ENCODE results near the gene ARFGAP3.
"Not testable (repeated sequence)": the region's sequence is repeated elsewhere in the genome, so short reads cannot be mapped to it uniquely, and the experiment has no call there.

The ARFGAP3 gene

DNA sequence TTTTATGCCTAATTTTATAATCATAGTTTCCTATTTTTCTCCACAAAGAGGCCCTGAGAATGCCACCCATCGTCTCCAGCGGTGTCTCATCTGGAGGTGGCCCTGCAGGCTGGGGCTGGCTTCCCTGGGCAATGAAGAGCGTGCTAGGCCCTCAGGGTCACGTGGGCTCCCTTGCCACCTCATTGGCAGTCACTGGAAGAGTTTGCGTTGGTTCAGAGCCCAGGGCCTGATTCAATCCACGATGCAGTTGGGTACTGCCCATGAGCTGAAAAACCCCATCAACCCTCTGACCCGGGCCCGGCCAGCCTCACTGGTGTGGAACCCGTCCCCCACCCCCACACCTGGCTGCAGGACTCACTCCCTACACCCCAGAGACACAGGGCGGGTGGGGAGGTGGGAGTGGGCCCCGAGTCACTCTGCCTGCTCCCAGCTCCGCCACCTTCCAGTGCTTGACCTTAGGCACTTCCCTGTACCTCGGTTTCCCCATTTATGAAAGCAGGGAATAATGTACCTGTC, 93.0 kb downstream of the ARFGAP3 start:
- no peak for DNase-seq

- no peak for DNase-seq
Observed at GRCh38 chr22:42760806-42761565, 96.1 kb downstream of the ARFGAP3 start.

DNA sequence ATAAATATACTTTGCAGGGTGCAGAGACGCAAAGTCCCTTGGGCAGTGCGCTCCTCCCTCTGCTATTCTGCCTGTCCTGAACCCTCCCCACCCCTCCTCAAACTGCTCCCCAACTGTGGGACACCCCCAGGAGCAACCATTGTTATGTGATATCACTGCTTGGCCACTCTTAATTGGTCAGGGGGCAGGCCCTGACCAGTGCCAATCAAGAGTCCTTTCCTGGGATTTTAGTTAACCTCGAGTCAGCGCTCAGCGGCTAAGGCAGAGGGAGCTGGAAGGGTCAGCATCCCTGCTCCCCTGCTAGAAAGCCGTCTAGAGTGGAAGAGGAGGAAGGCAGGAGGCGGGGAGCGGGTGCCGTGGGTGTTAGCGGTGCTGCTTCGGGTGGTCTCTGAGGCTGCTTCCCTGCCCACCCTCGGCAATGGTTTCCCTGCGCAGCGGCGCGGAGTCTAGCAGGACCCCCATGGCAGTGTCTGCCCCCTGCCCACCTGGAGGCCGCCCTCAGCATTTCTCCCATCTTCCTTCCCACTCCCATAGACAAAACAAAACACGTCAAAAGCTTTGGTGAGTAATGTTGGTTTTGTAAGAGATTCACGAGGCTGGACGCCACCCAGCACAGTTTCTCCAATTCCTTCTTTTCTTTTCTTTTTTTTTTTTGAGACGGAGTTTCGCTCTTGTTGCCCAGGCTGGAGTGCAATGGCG, 98.0 kb downstream of the ARFGAP3 start:
- no peak for DNase-seq

- DNase-seq, result not testable (repeated sequence)
Observed at GRCh38 chr22:42755553-42755952, 101.5 kb downstream of the ARFGAP3 start.

GRCh38 chr22:42755121-42755520, 102.0 kb downstream of the ARFGAP3 start:
- DNase-seq, result not testable (repeated sequence)

- DNase-seq, result no peak
Observed at GRCh38 chr22:42754658-42755057, 102.4 kb downstream of the ARFGAP3 start.

DNA sequence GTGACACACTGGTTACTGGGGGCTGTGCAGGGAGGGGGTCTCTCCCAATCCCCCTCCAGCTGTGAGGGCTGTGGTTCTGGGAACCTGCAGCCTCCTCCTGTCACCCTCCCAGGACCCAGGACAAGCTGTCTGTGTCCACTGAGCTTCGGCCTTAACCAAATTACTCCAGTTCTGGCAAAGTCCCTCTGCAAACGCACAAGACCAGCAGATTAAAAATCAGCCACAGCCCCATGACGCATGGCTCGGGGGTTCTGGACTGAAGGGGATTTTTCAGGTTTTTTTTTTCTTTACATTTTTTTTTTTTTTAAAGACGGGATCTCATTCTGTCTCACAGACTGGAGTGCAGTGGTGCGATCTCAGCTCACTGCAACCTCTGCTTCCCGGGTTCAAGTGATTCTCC, 104.2 kb downstream of the ARFGAP3 start:
- no peak for DNase-seq

DNA sequence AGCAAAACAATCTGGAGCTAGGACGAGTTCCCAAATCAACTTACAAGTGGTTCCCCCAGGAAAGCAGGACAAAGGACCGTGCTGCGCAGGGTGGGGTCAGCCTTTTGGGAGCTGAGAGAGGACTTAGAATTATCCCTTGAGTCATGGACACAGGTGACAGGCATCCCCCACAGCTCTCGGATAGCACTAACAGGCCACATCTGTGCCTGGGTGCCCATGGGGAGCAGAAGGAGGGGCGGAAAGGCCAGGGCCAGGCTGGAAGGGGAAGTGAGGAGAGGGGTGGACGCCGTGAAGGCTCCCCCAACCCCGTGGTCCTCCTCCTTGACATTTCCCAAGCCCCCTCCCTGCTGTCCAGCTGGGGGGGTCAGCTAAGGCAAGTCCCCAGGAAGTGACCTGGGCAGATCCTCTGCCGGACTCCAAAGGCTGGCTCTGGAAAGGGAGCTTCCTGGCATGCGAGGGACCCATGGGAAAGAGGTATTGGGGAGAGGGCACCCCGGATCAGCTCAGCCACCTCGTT, 104.8 kb downstream of the ARFGAP3 start:
- DNase-seq, result no peak

- not testable (repeated sequence) for DNase-seq
Observed at GRCh38 chr22:42750421-42750820, 106.7 kb downstream of the ARFGAP3 start.

GRCh38 chr22:42747701-42748513, 109.2 kb downstream of the ARFGAP3 start:
- no peak for DNase-seq
